NCI-H187 treated with DMSO at 0.1 percent for 48 hours (cell line): ENCODE results near the gene BAIAP2.
"Not testable (repeated sequence)": the region's sequence is repeated elsewhere in the genome, so short reads cannot be mapped to it uniquely, and the experiment has no call there.

ENCODE experiments used
- DNase-seq: peaks from one replicate; lab custom pipeline; 2025; lab: John Stamatoyannopoulos, UW

Gene BAIAP2

DNA sequence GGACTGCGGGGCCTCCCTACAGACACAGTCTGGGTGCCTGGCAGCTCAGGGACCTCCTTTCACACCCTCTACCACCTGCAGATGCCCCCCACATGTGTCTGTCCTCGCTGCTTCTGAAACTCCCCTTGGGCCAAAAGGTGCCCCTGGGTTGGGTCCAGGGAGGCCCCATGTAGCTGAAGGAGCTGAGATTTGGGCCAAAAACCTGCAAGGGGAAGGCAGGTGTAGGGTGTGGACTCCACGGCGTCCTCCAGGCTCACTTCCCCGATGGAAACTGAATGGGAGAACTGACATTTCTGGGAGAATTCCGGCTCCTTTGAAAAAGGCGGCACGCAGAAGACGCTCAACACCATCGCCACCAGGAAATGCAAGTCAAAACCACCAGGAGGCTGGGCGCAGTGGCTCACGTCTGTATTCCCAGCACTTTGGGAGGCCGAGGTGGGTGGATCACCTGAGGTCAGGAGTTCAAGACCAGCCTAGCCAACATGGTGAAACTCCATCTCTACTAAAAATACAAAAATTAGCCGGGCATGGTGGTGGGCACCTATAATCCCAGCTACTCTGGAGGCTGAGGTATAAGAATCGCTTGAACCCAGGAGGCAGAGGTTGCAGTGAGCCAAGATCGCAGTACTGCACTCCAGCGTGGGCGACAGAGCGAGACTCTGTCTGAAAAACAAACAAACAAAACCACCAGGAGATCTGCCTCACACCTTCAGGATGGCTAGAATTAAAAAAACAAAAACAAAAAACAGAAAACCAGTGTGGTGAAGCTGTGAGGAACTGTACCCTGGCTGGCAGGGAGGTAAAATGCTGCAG, 13.2 kb upstream of the BAIAP2 start:
- DNase-seq: no peak

DNA sequence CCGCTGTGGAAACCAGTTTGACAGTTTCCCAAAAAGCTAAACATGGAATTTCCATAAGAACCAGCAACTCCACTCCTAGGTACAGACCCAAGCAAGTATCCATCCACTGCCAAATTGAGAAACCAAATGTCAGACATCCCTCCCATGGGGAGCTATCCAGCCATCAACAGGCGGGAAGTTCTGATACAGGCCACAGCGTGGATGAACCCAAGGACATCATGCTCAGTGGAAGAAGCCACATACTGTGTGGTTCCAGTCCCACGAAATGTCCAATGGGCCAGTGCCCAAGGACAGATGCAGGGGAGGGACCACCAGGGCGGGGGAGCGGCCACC, 12.6 kb upstream of the BAIAP2 start:
- DNase-seq: no peak

DNA sequence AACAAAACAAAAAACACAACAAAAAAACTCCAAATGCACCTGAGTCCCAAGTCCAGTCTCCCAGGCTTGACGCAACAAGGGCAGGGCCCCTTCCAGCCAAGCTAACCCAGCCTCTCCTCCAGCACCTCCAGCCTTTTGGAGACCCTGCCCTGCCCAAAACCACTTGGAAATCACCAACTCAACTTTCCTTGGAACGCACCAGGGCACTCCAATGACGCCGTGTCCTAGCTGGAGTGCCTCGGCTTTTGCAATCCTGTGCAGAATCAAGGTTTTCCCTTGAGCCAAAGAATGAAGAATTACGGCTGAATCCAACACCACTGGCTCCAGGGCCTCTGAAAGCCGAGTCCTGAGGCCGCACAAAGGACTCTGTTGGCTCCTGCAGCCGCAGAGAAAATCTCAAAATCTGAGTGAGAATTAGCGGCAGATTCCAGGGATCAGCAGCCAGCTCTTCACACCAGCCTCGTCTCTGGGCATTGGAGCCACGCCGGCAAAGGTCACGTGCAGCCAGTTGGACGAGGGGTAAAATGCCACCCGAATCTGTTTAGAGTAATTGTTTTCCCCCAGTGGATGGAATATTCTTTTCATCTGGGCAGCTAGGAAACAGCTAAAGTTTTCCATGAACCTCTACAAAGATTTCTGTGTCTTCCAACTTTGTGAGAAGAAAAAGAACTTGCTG, 9.7 kb upstream of the BAIAP2 start:
- DNase-seq: no peak

DNA sequence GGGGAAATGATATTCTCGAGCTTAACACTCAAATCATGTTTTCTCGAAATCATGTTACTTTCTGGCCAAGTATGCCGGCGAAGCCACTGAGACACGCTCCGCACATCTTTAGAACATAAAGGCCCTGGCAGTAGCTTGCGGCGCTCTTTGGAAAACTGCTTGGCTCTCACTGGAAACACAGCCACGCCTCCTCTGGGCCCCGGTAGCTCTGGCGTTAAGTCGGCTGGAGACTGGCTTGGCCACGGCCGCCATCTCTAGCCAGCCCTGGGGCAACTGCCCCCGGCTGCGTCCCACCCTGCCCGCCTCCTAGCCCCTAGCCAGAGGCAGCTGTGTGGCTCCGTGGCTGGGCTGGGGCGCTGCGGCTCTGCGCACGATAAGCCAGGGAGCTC, 9.2 kb upstream of the BAIAP2 start:
- DNase-seq: no peak

DNA sequence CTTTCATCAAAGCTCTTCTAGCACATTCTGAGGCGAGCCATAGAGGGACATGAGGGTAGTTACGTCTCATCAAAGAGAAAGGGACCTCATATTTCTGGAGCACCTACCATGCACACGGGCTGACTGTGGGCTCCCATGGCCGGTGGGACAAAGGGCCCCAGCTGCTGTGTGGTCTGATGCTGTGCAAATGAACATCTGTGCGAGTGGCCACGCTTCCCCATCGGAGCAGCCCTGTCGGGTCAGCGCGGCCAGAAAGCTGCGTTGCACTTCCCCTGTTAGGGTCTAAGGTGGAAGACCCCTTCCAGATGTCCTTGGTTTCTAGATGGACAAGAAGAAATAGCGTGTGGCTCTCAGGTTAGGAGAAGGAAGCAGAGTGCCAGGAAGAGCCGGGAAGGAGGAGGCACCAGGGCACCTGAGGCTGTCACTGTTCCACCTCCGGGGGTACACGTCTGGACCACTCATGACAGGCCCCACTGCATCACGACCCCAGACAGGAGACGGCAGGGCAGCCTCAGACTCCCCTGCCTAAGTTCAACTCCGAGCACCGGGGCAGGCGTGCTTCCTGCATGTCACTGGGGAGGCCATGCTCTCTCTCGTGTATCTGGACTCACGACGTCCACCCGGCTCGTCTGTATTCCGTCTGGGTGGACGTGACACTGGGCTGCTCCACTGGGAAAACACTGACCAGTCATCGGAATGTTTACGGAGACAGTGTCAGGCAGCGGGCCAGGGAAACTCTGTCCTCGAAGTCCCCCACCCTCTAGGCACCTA, 8.5 kb upstream of the BAIAP2 start:
- no peak for DNase-seq

DNA sequence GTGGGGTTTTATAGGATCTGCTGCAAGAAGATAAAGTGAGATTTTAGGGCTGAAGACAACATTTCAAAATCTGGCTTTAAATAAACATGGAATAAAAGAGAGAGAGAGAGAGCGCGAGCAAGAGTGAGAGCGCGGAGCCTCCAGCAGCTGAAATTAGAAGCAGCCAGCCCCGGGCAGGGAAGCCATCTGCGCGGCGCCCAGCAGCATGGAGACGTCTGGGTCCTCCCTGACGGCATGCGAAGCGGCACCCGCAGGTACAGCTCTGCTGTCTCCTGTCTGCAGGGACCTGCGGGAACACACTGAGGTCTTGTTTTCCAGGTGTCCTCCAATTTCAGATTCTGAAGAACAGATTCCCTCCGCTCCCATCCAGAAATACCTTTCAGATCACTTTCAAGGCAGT, 7.9 kb upstream of the BAIAP2 start:
- DNase-seq: no peak

DNA sequence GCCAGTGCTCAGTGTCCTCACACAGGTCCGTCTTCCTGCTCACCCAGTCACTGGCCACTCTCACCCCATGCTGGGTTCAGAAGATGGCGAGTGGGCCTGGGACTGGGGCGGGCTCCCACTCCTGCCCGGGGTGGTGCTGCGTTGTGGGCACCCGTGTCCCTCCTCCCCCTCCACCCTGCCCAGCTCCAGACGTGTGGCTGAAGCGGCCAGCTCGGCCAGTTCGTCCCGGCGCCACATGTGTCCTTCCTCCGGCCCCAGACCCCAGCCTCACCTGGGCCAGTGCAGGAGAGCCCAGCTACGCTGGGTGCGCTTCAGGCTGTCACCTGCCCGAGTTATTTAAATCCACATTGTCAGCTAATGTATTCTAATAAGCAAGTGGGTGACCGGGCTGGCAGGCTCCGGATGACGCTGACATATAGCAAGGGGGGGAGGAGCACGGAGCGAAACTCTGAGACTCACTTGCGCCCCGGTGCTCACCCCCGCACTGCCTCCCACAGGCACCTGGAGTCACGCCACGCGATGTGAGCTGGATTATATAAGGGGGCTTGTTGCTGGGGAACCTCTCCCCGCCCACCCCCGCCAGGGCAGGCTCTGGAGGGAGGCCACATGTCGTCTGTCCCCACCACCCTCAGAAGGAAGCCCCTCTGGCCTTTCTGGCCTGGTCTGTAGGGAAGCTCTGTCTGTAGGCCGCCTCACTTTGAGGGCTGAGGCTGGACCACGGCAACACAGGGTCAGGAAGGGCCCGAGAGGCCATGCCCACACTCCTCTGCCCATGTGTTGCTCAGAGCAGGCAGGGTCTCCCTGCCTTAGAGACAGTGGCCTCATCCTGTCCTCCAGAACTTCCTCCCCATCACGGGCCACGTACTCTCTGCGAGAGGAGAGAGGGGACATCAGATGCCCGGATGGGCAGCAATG, 7.1 kb upstream of the BAIAP2 start:
- no peak for DNase-seq

DNA sequence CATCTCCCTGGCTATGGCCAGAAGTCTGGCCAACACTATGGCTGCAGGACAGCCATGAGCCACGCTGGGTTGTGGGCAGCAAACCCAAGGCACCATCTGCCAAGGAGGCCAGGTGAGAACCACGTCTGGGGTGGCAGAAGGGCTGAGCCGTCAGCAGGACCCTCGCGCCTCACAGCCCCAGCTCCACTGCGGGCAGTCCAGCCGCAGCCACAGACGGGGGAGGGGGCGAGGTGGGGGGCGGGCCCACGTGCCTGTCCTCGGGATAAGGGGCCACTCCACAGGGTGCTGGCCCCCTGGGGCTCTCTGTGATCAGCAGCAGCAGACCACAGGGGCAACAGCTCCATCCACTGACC, 6.5 kb upstream of the BAIAP2 start:
- DNase-seq: no peak

DNA sequence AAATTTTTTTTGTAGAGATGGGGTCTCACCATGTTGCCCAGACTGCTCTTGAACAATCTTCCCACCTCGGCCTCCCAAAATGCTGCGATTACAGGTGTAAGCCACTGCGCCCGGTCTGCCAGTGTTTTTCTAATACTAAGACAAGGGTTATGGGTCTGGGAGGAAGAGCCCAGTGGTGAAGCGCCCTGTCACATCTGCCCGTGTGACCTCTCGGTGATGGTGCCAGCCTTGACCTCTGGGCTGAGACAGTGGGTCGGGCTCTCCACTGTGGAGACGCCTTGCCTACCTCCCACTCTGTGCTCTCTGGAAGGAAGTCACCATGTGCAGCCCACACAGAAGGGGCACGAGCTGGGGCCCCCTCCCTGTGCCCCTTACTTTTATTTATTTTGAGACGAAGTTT, 5.1 kb upstream of the BAIAP2 start:
- no peak for DNase-seq

DNA sequence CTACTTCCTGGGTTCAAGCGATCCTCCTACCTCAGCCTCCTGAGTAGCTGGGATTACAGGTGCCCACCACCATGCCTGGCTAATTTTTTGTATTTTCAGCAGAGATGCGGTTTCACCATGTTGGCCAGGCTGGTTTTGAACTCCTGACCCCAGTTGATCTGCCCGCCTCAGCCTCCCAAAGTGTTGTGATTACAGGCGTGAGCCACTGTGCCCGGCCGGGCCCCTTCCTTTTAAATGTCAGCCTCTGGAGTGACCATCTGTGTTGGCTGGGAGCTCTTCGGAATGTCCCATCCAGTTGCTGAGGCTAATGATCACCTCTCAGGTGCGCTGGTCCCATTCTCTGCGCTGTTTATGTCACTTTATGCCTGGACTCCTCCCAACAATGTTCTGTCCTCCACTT, 4.6 kb upstream of the BAIAP2 start:
- not testable (repeated sequence) for DNase-seq

DNA sequence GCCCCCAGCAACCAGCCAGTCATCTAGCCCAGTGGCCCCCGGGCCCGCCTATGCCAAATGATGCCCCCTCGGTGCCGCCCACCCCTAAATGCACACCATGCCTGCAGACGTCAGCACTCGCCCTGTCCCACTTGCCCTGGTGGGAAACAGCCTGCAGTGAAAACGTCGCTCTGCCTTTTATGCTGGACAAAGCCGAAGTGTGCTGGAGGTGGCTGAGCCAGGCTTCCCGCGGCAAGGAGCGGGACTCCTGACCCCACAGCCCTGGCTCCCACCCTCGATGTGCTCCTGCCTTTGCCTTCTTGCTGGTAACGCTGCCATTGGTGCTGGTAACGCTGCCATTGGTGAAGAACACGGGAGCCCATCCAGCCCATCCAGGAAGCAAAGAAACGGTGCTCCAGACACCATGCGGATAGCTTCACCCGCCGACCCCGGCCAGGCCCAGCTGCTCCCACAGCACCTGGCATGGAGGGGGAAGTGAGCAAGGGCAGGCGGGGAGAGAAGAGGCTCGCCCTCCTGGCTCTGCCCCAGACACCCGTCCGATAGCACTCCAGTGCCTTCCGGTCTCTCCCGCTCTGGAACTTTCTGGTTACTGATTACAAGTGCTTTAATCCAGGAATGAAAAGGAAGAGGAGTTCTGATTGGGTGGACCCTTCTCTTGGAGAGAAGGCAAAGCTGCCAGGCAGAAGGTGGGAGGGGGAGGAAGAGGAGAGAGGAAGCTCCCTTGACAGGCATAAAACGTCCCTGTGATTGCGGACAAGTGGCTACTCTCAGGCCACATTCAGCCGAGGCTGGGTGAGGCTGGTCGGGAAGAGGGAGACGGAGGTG, 4.0 kb upstream of the BAIAP2 start:
- no peak for DNase-seq

DNA sequence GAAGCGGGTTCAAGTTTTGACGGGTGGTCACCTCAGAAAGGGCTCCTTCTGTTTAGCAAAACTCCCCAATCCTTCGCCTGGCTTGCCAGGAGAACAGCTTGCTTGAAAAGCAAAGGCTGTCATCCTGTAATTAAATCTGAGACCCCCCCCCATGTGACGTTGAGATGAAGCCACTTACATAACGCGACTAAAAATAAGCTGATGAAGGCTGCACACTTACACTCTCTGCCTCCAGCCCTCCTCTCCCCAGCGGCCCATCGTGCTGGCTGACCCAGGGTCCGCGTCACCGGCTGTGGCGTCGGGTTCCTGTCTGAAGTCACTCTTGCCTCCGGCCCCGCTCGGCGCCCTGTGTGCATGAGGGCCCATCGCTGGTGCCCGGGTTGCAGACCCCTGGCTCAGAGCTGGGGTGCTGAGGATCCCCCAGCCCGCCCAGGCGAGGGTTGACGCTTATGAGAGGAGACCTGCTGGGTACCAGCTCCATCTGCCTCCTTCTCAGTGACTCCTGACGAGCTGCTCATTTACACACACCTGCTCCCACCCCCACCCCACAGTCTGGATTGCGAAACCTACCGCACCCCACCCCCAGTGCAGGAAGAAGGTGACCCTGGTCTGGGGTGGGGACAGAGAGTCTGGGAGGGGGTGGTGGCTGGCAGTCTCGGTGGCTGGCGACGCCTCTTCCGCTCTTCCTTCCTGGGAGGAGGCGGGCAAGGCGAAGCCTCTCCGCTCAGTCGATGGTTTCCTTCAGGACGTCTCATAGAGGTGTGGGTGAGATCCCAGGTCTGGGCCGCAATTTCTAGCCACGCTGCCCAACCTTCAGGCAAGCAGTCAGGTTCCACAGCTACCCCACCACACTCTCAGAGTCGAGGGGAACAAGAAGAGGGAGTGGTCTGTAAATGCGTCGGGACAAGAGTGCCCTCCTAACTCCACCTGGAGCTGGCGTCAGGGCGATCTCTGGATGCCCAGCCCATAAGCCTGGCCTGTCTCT, 3.1 kb upstream of the BAIAP2 start:
- no peak for DNase-seq

DNA sequence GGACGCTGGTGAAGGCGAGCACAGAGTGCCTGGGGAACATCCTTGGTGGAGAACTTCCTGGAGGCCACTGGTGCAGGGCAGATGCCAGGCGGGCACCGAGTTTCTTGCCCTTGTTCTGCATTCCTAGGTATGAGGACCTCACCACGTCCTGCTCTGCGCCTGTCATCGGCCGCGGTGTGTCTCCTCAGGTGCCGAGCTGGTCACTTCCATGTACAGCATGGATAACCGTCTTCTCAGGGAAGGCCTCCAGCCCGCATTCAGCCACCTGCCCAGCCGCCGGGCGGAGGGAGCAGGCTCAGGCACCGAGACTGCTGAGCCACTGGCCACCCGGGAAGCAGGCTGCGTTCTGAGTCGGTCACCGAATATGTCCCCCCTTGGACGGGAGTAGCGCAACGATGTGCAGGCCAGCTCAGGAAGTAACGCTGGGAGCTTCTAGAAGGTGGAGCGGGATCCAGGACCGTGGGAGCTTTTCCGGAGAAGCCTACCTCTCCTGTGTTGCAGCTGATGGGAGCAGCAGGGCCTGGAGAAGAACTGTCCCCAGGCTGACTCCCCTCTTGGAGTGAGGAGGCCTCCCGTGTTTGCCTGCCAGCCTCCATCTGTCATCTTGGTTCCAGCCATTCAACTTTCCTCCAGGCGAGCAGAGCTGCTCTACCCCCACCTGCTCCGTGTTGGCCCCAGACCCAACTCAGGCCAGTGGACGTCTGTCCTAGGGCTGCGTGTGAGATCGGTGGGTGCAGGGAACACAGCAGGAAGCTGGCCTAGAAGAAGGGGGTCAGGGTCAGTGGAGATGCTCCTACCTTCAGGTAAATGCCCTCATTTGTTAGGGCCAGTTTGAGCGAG, 2.1 kb upstream of the BAIAP2 start:
- no peak for DNase-seq

DNA sequence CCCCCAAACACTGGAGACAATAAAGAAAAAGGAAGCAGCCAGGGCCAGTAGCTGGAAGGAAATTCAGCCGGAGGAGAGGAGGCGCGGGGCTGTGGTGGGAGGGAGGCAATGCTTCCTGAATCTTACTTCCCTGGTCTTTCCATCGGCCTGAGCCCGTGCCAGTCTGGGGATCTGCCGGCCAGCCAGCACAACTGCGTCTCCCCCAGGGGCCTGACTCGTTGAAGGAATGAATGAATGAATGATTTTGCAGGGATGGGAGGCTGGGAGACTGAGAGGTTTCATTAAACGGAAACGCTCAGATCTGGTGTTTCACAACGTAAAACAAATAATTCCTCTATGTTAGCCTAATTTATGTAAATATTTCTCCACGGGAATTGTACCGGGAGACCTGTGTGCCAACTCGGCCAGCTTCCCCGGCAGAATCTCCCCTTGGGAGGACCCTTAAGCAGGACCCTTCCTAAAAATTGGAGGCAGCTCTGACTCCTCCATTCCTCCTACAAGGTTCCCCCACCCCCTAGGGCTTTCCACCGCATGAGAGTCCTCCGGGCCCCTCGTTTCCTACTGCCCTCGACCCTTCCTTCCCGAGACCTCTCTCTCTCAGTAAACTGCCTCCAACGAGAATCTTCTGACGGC, 1.3 kb upstream of the BAIAP2 start:
- DNase-seq: no peak

DNA sequence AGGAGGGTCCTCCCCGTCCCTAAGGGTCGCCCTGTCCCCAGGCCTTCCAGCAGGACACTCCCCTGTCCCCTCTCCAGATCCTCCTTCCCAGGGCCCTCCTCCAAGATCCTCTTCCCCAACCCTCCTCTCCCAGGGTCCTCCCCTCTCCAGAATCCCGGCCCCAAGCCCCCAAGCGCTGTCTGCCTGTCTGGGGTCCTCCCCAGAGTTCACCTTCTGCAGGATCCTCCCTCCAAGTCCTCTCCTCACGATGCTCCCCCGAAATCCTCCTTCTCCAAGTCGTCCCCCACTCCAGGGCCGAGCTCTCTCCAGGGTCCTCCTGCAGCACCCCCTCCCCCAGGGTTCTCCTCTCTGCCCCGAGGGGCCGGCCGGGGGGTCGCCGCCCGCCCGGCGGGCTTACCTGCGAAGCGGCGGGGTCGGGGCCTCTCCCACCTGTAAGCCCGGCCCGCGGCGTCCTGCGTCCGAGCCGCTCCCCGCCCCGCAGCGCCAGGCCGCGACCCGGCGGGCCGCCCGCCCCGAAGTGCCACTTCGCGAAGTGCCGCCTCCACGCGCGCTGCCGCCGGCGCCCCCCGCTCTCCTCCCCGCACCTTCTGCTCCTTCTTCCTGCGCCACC, 678 bp upstream of the BAIAP2 start:
- DNase-seq: no peak

DNA sequence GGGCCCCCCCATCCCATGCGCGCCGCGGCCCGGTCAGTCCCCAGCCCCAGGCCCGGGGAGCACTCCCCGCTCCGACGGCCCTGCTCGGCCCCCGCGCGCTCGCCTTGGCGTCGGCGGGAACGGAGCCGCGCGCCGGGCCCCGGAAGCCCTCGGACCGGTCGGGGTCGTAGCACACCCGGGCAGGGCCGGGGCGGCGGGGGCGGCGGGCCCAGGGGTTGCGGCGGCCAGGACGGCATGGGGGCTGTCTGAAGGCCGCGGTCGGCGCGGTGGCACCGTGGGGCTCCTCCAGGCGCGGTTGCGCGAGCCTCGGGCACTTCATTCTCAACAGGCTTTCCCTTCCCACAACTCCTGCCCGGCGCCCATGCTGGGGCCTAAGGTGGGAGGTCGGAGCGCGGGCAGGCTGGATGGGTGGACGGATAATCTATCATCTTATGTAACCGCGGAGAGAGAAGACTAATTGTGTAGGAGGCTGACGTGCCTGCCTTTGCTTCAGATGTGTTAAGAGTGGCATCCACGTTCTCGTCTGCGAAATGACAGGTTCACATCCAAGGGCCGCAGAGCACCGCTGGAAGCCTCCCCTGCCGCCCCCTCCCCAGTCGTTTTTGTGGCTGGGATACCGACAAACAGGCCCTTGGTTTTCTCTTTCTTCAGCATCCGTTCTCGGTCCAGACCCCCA, 708 bp downstream of the BAIAP2 start:
- no peak for DNase-seq

DNA sequence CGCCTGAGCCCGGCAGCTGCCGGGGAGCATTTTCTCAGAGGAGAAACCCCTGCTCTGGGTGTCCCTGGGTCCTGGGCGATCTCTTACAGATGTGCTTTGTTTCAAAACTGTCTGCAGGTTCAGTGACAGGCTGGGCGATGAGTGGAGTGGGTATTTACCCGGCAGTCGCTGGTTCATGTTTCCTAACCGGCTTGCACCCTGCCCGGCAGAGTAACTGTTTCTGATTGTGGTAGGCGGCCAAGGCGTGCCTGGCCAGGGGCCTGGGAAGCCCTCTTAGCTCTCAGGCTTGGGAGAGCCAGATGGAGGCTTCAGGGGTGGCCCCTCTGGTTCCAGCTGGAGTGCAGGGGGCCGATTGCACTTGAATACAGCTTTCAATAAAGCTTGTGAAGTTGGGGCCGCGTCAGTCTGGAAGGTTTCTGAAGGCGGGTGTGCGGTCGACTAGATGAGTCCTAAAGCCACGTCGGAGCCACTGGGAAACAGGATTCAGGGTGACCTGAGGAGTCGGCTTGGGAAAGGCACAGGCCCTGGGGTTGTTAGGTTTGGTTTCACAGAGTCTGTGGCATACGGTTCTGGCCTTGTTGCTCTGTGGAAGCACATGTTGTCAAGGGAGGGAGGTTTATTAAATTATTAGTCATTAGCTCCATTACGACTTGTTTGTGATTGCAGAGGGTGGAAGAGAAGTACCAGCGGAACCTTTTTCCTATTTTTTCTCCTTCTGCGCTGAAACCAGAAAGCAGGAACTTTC, 1.4 kb downstream of the BAIAP2 start:
- DNase-seq: no peak
